Measurements from ENCODE around the gene TCEA2. TPM values are rescaled to one million over a fixed set of nuclear protein-coding genes. Genes with fewer than 3 reads are reported as not detected.

The TCEA2 gene
- total and polyA plus RNA-seq, 9 of the 15 experiments (the other 6 are each of a cell fraction or from before 2014, with no cell fraction given) = 1.4 to 28.7 (median 5.4) TPM

DNA sequence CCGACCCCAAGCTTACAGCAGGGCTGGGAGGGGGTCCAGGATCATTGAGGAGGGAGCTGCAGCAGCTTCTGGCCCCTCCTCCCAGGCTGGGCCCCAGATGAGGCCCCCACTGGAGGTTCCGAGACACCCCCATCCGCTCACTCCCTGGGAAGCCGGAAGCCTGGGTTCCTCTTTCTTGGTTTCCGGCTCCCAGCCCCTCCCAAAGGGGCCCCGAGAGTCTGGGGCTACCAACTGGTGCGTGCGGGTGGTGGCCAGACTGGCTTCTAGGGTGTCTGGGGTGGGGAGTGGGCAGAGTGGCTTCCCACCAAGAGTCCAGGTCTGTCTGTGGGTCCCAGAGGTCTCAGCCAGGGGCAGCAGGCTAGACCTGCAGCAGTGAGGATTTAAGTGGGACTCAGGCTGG, 14.1 kb downstream of the TCEA2 start (continued):
- TF ChIP-seq, protein P1, sequence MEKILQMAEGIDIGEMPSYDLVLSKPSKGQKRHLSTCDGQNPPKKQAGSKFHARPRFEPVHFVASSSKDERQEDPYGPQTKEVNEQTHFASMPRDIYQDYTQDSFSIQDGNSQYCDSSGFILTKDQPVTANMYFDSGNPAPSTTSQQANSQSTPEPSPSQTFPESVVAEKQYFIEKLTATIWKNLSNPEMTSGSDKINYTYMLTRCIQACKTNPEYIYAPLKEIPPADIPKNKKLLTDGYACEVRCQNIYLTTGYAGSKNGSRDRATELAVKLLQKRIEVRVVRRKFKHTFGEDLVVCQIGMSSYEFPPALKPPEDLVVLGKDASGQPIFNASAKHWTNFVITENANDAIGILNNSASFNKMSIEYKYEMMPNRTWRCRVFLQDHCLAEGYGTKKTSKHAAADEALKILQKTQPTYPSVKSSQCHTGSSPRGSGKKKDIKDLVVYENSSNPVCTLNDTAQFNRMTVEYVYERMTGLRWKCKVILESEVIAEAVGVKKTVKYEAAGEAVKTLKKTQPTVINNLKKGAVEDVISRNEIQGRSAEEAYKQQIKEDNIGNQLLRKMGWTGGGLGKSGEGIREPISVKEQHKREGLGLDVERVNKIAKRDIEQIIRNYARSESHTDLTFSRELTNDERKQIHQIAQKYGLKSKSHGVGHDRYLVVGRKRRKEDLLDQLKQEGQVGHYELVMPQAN (IDR thresholded peaks at IDR 0.05; ENCODE audit: borderline replicate concordance) = no peak
- TF ChIP-seq ETV1 (tag; conservative IDR thresholded peaks at IDR 0.05; ENCODE audit: low read depth) (no peak), ZNF140 (CRISPR knock-in tag; IDR thresholded peaks at IDR 0.05) (no peak)
- TF ChIP-seq, protein P2, sequence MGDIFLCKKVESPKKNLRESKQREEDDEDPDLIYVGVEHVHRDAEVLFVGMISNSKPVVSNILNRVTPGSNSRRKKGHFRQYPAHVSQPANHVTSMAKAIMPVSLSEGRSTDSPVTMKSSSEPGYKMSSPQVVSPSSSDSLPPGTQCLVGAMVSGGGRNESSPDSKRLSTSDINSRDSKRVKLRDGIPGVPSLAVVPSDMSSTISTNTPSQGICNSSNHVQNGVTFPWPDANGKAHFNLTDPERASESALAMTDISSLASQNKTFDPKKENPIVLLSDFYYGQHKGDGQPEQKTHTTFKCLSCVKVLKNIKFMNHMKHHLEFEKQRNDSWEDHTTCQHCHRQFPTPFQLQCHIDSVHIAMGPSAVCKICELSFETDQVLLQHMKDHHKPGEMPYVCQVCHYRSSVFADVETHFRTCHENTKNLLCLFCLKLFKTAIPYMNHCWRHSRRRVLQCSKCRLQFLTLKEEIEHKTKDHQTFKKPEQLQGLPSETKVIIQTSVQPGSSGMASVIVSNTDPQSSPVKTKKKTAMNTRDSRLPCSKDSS (IDR thresholded peaks at IDR 0.05; ENCODE audit: low read depth, partially characterized antibody) = no peak
- TF ChIP-seq, protein P3, sequence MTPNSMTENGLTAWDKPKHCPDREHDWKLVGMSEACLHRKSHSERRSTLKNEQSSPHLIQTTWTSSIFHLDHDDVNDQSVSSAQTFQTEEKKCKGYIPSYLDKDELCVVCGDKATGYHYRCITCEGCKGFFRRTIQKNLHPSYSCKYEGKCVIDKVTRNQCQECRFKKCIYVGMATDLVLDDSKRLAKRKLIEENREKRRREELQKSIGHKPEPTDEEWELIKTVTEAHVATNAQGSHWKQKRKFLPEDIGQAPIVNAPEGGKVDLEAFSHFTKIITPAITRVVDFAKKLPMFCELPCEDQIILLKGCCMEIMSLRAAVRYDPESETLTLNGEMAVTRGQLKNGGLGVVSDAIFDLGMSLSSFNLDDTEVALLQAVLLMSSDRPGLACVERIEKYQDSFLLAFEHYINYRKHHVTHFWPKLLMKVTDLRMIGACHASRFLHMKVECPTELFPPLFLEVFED (CRISPR knock-in tag; conservative IDR thresholded peaks at IDR 0.05) = no peak

- no peaks in the 10 kb centered on the region for H4K20me1 ChIP-seq (replicated peaks; ENCODE audit: control insufficient read depth, insufficient read depth, low read length)
- H3K4me1 ChIP-seq (replicated peaks in 1 of 2; ENCODE audit: control insufficient read depth in 2 of 2, insufficient read depth in 2 of 2, low read length in 2 of 2) = peaks cover 13 to 84% of the 10 kb centered on the region in 2 experiments; a peak in 4 of 5 replicates
Measured at GRCh38 chr20:64077541-64077875, 14.5 kb downstream of the TCEA2 start.

More at GRCh38 chr20:64077541-64077875, 14.5 kb downstream of the TCEA2 start:
- Histone ChIP-seq H3K9me3 (replicated peaks; ENCODE audit: control insufficient read depth, insufficient read depth, low read depth, low read length) (no peaks in the 10 kb centered on the region), H3K79me2 (ENCODE audit: control insufficient read depth, insufficient read depth, low read length) (peaks cover 10% of the 10 kb centered on the region; the same call in 2 of the 3 replicates), H3K36me3 (ENCODE audit: control insufficient read depth, insufficient read depth, low read length) (peaks cover 8% of the 10 kb centered on the region; the same call in 1 of the 3 replicates), H3K27ac (ENCODE audit: extremely low read depth, low read depth, low read length) (no peak overlapping the region), H3K4me3 (no peak overlapping the region), H3K9me1 (ENCODE audit: control insufficient read depth, insufficient read depth, low read length) (no peaks in the 10 kb centered on the region), H3K27me3 (ENCODE audit: control insufficient read depth in 2 of 2, insufficient read depth in 2 of 2, low read length in 2 of 2) (no peaks in the 10 kb centered on the region), H2AFZ (ENCODE audit: low read depth, low read length) (no peak overlapping the region), H3K4me2 (ENCODE audit: insufficient read depth, low read length) (no peak overlapping the region), H3K9ac (ENCODE audit: insufficient read depth in 1 of 2, low read depth in 2 of 2, low read length in 2 of 2) (peak overlapping the region in 1 of 2 experiments; percentile 65; a peak in 1 of 4 replicates)
- ATAC-seq (no peak), FAIRE-seq (no peak), DNase-seq (ENCODE audit: extremely low read depth in 1 of 4, low spot score in 3 of 4) (no peak)
- ChIA-PET CTCF (ENCODE audit: low intra/inter-chr PET ratio) (no interaction called here), POLR2A (no interaction called here)
- BruUV-seq (replicated peaks) = no TSS peak
- TF ChIP-seq YBX1 (IDR thresholded peaks at IDR 0.05) (no peak), MTA3 (IDR thresholded peaks at IDR 0.05; ENCODE audit: borderline replicate concordance) (no peak), RBM17 (IDR thresholded peaks at IDR 0.05; ENCODE audit: borderline replicate concordance, low read depth, low read length) (no peak)
- intact Hi-C loops (cut with micrococcal nuclease) (no loop called here), in situ Hi-C loops (cut with MboI) (no loop called here)
- 90% methylated on average over 5 of the region's 7 CpGs for whole genome bisulfite sequencing (ENCODE audit: insufficient coverage, low coverage, missing lambda C conversion rate)
